ENCODE results near the gene IVNS1ABP. TPM values are rescaled to one million over a fixed set of nuclear protein-coding genes. Genes with fewer than 3 reads are reported as not detected.
"Not testable (repeated sequence)": the region's sequence is repeated elsewhere in the genome, so short reads cannot be mapped to it uniquely, and the experiment has no call there.

IVNS1ABP gene
- total RNA-seq, 1 donor from 2014 or later = 207 TPM

- H3K9me3 Mint-ChIP-seq = no peaks in the 10 kb centered on the region
- peaks cover 14% of the 10 kb centered on the region for H3K4me1 Mint-ChIP-seq (ENCODE audit: low read depth)
- peak overlapping the region; percentile 75 for H3K4me3 Mint-ChIP-seq
- intact Hi-C loops (cut with micrococcal nuclease) = no loop called here
- H3K36me3 Mint-ChIP-seq (ENCODE audit: low read depth) = no peaks in the 10 kb centered on the region
- H3K27me3 Mint-ChIP-seq (ENCODE audit: insufficient read depth) = no peaks in the 10 kb centered on the region
- no peak overlapping the region for H3K27ac Mint-ChIP-seq
- no peak for DNase-seq (ENCODE audit: low spot score)
Measured at GRCh38 chr1:185257950-185258208, 59.2 kb downstream of the IVNS1ABP start.

GRCh38 chr1:185257116-185257949, 59.7 kb downstream of the IVNS1ABP start:
- Mint-ChIP-seq H3K4me1 (ENCODE audit: low read depth) (peaks cover 14% of the 10 kb centered on the region), H3K4me3 (peak overlapping the region; percentile 75)
- intact Hi-C loops (cut with micrococcal nuclease); H3K36me3 Mint-ChIP-seq (ENCODE audit: low read depth); H3K9me3 Mint-ChIP-seq; DNase-seq (ENCODE audit: low spot score); H3K27ac Mint-ChIP-seq; H3K27me3 Mint-ChIP-seq (ENCODE audit: insufficient read depth): not testable (repeated sequence)

- H3K27me3 Mint-ChIP-seq (ENCODE audit: insufficient read depth); H3K36me3 Mint-ChIP-seq (ENCODE audit: low read depth); intact Hi-C loops (cut with micrococcal nuclease); H3K27ac Mint-ChIP-seq; DNase-seq (ENCODE audit: low spot score); H3K9me3 Mint-ChIP-seq; H3K4me3 Mint-ChIP-seq: not testable (repeated sequence)
- H3K4me1 Mint-ChIP-seq (ENCODE audit: low read depth) = peaks cover 14% of the 10 kb centered on the region
Measured at GRCh38 chr1:185255595-185255994, 61.4 kb downstream of the IVNS1ABP start.

GRCh38 chr1:185252404-185252803, 64.6 kb downstream of the IVNS1ABP start:
- H3K9me3 Mint-ChIP-seq; H3K27me3 Mint-ChIP-seq (ENCODE audit: insufficient read depth); H3K27ac Mint-ChIP-seq; intact Hi-C loops (cut with micrococcal nuclease); H3K4me3 Mint-ChIP-seq; DNase-seq (ENCODE audit: low spot score); H3K36me3 Mint-ChIP-seq (ENCODE audit: low read depth); H3K4me1 Mint-ChIP-seq (ENCODE audit: low read depth): not testable (repeated sequence)

- H3K9me3 Mint-ChIP-seq; H3K4me3 Mint-ChIP-seq; H3K27ac Mint-ChIP-seq; H3K4me1 Mint-ChIP-seq (ENCODE audit: low read depth); H3K27me3 Mint-ChIP-seq (ENCODE audit: insufficient read depth); H3K36me3 Mint-ChIP-seq (ENCODE audit: low read depth); intact Hi-C loops (cut with micrococcal nuclease); DNase-seq (ENCODE audit: low spot score): not testable (repeated sequence)
Measured at GRCh38 chr1:185251928-185252327, 65.1 kb downstream of the IVNS1ABP start.

- no peak overlapping the region for H3K4me3 Mint-ChIP-seq
- intact Hi-C loops (cut with micrococcal nuclease) = no loop called here
- peaks cover 2% of the 10 kb centered on the region for H3K27me3 Mint-ChIP-seq (ENCODE audit: insufficient read depth)
- DNase-seq (ENCODE audit: low spot score) = no peak
- no peaks in the 10 kb centered on the region for H3K36me3 Mint-ChIP-seq (ENCODE audit: low read depth)
- no peaks in the 10 kb centered on the region for H3K9me3 Mint-ChIP-seq
- no peaks in the 10 kb centered on the region for H3K4me1 Mint-ChIP-seq (ENCODE audit: low read depth)
- H3K27ac Mint-ChIP-seq = no peak overlapping the region
Measured at GRCh38 chr1:185250063-185250462, 67.0 kb downstream of the IVNS1ABP start.

- Mint-ChIP-seq H3K9me3 (no peaks in the 10 kb centered on the region), H3K27ac (no peak overlapping the region), H3K4me3 (no peak overlapping the region), H3K4me1 (ENCODE audit: low read depth) (no peaks in the 10 kb centered on the region), H3K27me3 (ENCODE audit: insufficient read depth) (peaks cover 2% of the 10 kb centered on the region), H3K36me3 (ENCODE audit: low read depth) (no peaks in the 10 kb centered on the region)
- intact Hi-C loops (cut with micrococcal nuclease) = no loop called here
- no peak for DNase-seq (ENCODE audit: low spot score)
Measured at GRCh38 chr1:185249563-185249962, 67.5 kb downstream of the IVNS1ABP start.

Other genes with a start within 250 kb of the IVNS1ABP start
- 16.7 and 21.9 TPM in 2 replicates for gene TRMT1L, start 160.3 kb downstream of the IVNS1ABP start, total RNA-seq
- 1.3 and 2.3 TPM in 2 replicates for gene SWT1, start 160.1 kb downstream of the IVNS1ABP start, total RNA-seq

All from activated T-helper 1 cell treated with anti-CD3 and anti-CD28 coated beads, Interleukin-12 subunit alpha, Interleukin-12 subunit beta, Interleukin-2, Interleukin-4 antibody, amounts not matched to agents 30 ng/mL and 10 ng/mL and 1 ng/mL, durations not matched to agents 14 hours and 24 hours and 36 hours (primary cell).